Astrocyte (in vitro differentiated cells and primary cell): Measurements from ENCODE around the gene ABHD15.

Experiments used
- EZH2 ChIP-seq: IDR thresholded peaks from 2 replicates; pipeline ENCODE4 v1.6.1; 2012; ENCODE audit warnings: mild to moderate bottlenecking, low read length, inconsistent platforms; ENCODE audit not compliant: insufficient read depth
- TF ChIP-seq, protein P1 (sequence below): IDR thresholded peaks from 2 replicates; pipeline ENCODE4 v1.5.1; 2011; ENCODE audit warnings: low read depth, mild to moderate bottlenecking, inconsistent platforms, low read length, moderate library complexity; ENCODE audit not compliant: insufficient read depth

DNA sequence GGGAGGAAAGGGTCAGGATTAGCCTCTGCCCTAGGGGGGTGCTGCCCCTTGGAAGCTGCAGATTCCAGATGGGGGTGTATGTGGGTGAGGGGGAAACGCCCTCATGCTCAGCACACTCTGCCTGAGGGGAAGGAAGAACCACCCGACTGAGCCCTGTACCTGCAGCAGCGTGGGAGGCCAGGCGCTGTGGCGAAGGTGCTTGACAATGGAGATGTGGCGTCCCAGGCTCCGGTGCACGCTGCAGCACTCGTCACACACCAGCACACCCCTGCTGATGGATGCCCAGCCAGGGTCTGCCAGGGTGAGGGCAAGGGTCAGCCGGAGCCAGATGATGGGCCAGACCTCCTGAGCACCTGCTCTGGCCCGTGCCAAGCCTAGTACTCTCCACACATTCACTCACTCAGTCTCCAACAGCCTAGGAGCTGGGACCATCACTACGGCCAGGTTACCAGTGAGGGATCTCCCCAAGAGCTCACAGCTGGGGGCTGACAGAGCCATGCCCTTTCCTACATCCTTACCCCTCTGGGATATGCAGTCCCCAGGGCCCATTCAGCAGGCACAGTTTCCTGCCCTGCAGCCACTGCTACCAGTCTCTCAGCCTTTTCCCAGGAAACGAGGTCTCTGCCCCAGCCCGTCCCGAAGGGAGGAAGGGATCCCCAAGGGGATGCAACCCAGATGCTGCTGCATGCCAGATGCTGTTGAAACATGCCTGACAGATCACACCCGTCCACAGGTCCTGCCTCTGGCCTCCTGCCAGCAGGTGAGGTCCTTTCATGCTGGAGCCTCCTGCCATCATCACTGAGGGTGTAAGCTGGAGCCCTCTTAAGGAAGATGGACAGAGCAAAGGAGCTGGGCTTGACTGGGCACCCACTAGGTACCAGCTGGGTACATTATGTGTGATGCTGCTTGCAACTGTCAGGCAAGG is 16.7 kb upstream of the ABHD15 start:
- TF ChIP-seq, protein P1, sequence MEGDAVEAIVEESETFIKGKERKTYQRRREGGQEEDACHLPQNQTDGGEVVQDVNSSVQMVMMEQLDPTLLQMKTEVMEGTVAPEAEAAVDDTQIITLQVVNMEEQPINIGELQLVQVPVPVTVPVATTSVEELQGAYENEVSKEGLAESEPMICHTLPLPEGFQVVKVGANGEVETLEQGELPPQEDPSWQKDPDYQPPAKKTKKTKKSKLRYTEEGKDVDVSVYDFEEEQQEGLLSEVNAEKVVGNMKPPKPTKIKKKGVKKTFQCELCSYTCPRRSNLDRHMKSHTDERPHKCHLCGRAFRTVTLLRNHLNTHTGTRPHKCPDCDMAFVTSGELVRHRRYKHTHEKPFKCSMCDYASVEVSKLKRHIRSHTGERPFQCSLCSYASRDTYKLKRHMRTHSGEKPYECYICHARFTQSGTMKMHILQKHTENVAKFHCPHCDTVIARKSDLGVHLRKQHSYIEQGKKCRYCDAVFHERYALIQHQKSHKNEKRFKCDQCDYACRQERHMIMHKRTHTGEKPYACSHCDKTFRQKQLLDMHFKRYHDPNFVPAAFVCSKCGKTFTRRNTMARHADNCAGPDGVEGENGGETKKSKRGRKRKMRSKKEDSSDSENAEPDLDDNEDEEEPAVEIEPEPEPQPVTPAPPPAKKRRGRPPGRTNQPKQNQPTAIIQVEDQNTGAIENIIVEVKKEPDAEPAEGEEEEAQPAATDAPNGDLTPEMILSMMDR, result no peak
- TF ChIP-seq EZH2, result no peak
